Immature natural killer cell (primary cell): Measurements from ENCODE around the gene MRAP2. TPM values are rescaled to one million over a fixed set of nuclear protein-coding genes. Genes with fewer than 3 reads are reported as not detected.
A peak's percentile ranks its signal among the peaks of the same experiment; 100 is the strongest.
"Not testable (repeated sequence)": the region's sequence is repeated elsewhere in the genome, so short reads cannot be mapped to it uniquely, and the experiment has no call there.

Experiments
- DNase-seq, 3 donors: peaks; one replicate each; pipeline ENCODE4 v3.0.0; 2022; ENCODE audit warnings: mixed read lengths in 1 of 3
- H3K27ac Mint-ChIP-seq, 6 donors: one replicate each; pipeline ENCODE4 v1.8.0; 2020; ENCODE audit warnings: mixed read lengths in 6 of 6, mild to moderate bottlenecking in 5 of 6, inconsistent platforms in 4 of 6, moderate library complexity in 3 of 6
- H3K27me3 Mint-ChIP-seq, 3 donors: one replicate each; pipeline ENCODE4 v1.8.0; 2020 to 2021; ENCODE audit warnings: low read depth in 3 of 3, mild to moderate bottlenecking in 3 of 3, mixed read lengths in 3 of 3, moderate library complexity in 3 of 3, inconsistent platforms in 1 of 3
- H3K36me3 Mint-ChIP-seq, 3 donors: one replicate each; pipeline ENCODE4 v1.8.0; 2020; ENCODE audit warnings: mixed read lengths in 3 of 3, inconsistent platforms in 2 of 3, mild to moderate bottlenecking in 2 of 3
- H3K4me1 Mint-ChIP-seq, 2 donors: one replicate each; pipeline ENCODE4 v1.8.0; 2020; ENCODE audit warnings: inconsistent platforms in 2 of 2, mild to moderate bottlenecking in 2 of 2, mixed read lengths in 2 of 2, moderate library complexity in 1 of 2
- H3K4me3 Mint-ChIP-seq, 5 donors: one replicate each; pipeline ENCODE4 v1.8.0; 2020; ENCODE audit warnings: mild to moderate bottlenecking in 5 of 5, mixed read lengths in 5 of 5, inconsistent platforms in 3 of 5, moderate library complexity in 3 of 5
- H3K9me3 Mint-ChIP-seq, 6 donors: one replicate each; pipeline ENCODE4 v1.8.0; 2020; ENCODE audit warnings: mild to moderate bottlenecking in 6 of 6, mixed read lengths in 6 of 6, inconsistent platforms in 4 of 6, moderate library complexity in 3 of 6
- polyA plus RNA-seq, 3 donors: library from polyadenylated mRNA; unstranded; fragments of 300-500 nt; fragmentation: Illumina TruSeq; gene quantifications; one replicate each; pipeline ENCODE4 v1.2.3, GENCODE V29; 2021

The MRAP2 gene
- polyA plus RNA-seq, 3 donors from 2014 or later: not detected

GRCh38 chr6:84103029-84103428 is 69.5 kb downstream of the MRAP2 start:
- Mint-ChIP-seq H3K9me3 (peaks cover 0 to 7% (median under 1%) of the 10 kb centered on the region in 6 donors), H3K27me3 (peaks cover 0 to 6% (median 5%) of the 10 kb centered on the region in 3 donors), H3K4me1 (no peaks in the 10 kb centered on the region), H3K27ac (no peak overlapping the region), H3K36me3 (no peaks in the 10 kb centered on the region), H3K4me3 (no peak overlapping the region)
- DNase-seq: no peak

GRCh38 chr6:84105215-84105924 is 71.8 kb downstream of the MRAP2 start:
- H3K4me1 Mint-ChIP-seq, H3K4me3 Mint-ChIP-seq, H3K36me3 Mint-ChIP-seq, H3K9me3 Mint-ChIP-seq, H3K27ac Mint-ChIP-seq, H3K27me3 Mint-ChIP-seq, DNase-seq: not testable (repeated sequence)

- no peaks in the 10 kb centered on the region for H3K4me1 Mint-ChIP-seq
Observed at GRCh38 chr6:84107495-84107894, 73.9 kb downstream of the MRAP2 start.

GRCh38 chr6:84111351-84111750 is 77.8 kb downstream of the MRAP2 start:
- not testable (repeated sequence) for H3K27me3 Mint-ChIP-seq, H3K4me1 Mint-ChIP-seq, H3K4me3 Mint-ChIP-seq, DNase-seq, H3K27ac Mint-ChIP-seq, H3K36me3 Mint-ChIP-seq
- peaks cover 0 to 13% (median 5%) of the 10 kb centered on the region in 6 donors for H3K9me3 Mint-ChIP-seq

More at GRCh38 chr6:84107495-84107894, 73.9 kb downstream of the MRAP2 start:
- Mint-ChIP-seq H3K9me3 (peaks cover 0 to 6% (median 0%) of the 10 kb centered on the region in 6 donors), H3K27me3 (peaks cover 1 to 2% (median 2%) of the 10 kb centered on the region in 3 donors), H3K36me3 (no peaks in the 10 kb centered on the region), H3K4me3 (no peak overlapping the region), H3K27ac (no peak overlapping the region)
- no peak for DNase-seq

GRCh38 chr6:84114933-84115594 is 81.5 kb downstream of the MRAP2 start:
- not testable (repeated sequence) for H3K27me3 Mint-ChIP-seq, H3K36me3 Mint-ChIP-seq, H3K4me1 Mint-ChIP-seq, H3K27ac Mint-ChIP-seq, DNase-seq, H3K4me3 Mint-ChIP-seq
- H3K9me3 Mint-ChIP-seq: peaks cover 2 to 12% (median 10%) of the 10 kb centered on the region in 6 donors

- no peak for DNase-seq
- Mint-ChIP-seq H3K36me3 (peaks cover 12 to 32% (median 23%) of the 10 kb centered on the region in 3 donors), H3K27ac (no peak overlapping the region), H3K4me3 (no peak overlapping the region), H3K27me3 (peaks cover 0 to 1% (median 0%) of the 10 kb centered on the region in 3 donors), H3K9me3 (peaks cover 0 to 12% (median 9%) of the 10 kb centered on the region in 6 donors), H3K4me1 (no peaks in the 10 kb centered on the region)
Observed at GRCh38 chr6:84118191-84118590, 84.6 kb downstream of the MRAP2 start.

GRCh38 chr6:84119277-84119676 is 85.7 kb downstream of the MRAP2 start:
- peaks cover 20 to 43% (median 34%) of the 10 kb centered on the region in 3 donors for H3K36me3 Mint-ChIP-seq
- no peak overlapping the region for H3K4me3 Mint-ChIP-seq
- peaks cover 0 to 12% (median 7%) of the 10 kb centered on the region in 6 donors for H3K9me3 Mint-ChIP-seq
- no peak overlapping the region for H3K27ac Mint-ChIP-seq
- H3K4me1 Mint-ChIP-seq: no peaks in the 10 kb centered on the region
- no peaks in the 10 kb centered on the region for H3K27me3 Mint-ChIP-seq
- DNase-seq: no peak

GRCh38 chr6:84123186-84123585 is 89.6 kb downstream of the MRAP2 start:
- peak overlapping the region in 1 of 6 donors; percentile 1 for H3K27ac Mint-ChIP-seq
- no peak for DNase-seq
- H3K9me3 Mint-ChIP-seq: no peaks in the 10 kb centered on the region
- H3K4me3 Mint-ChIP-seq: no peak overlapping the region
- peaks cover 30 to 52% (median 48%) of the 10 kb centered on the region in 3 donors for H3K36me3 Mint-ChIP-seq
- H3K27me3 Mint-ChIP-seq: no peaks in the 10 kb centered on the region
- no peaks in the 10 kb centered on the region for H3K4me1 Mint-ChIP-seq

- not testable (repeated sequence) for H3K4me3 Mint-ChIP-seq, DNase-seq, H3K27ac Mint-ChIP-seq, H3K4me1 Mint-ChIP-seq, H3K27me3 Mint-ChIP-seq, H3K9me3 Mint-ChIP-seq
- peaks cover 22 to 41% (median 31%) of the 10 kb centered on the region in 3 donors for H3K36me3 Mint-ChIP-seq
Observed at GRCh38 chr6:84129588-84129987, 96.0 kb downstream of the MRAP2 start.

GRCh38 chr6:84133385-84133784 is 99.8 kb downstream of the MRAP2 start:
- not testable (repeated sequence) for H3K27me3 Mint-ChIP-seq, H3K4me1 Mint-ChIP-seq, H3K4me3 Mint-ChIP-seq, H3K27ac Mint-ChIP-seq, H3K9me3 Mint-ChIP-seq, DNase-seq
- peaks cover 16 to 37% (median 34%) of the 10 kb centered on the region in 3 donors for H3K36me3 Mint-ChIP-seq

GRCh38 chr6:84135291-84135690 is 101.7 kb downstream of the MRAP2 start:
- H3K4me3 Mint-ChIP-seq: no peak overlapping the region
- H3K9me3 Mint-ChIP-seq: peaks cover 0 to 7% (median 3%) of the 10 kb centered on the region in 6 donors
- no peaks in the 10 kb centered on the region for H3K27me3 Mint-ChIP-seq
- no peak for DNase-seq
- peaks cover 21 to 42% (median 37%) of the 10 kb centered on the region in 3 donors for H3K36me3 Mint-ChIP-seq
- H3K27ac Mint-ChIP-seq: no peak overlapping the region
- H3K4me1 Mint-ChIP-seq: no peaks in the 10 kb centered on the region

GRCh38 chr6:84136364-84137050 is 102.9 kb downstream of the MRAP2 start:
- Mint-ChIP-seq H3K27me3 (peaks cover 0 to 2% (median 0%) of the 10 kb centered on the region in 3 donors), H3K4me3 (no peak overlapping the region), H3K36me3 (peaks cover 26 to 47% (median 44%) of the 10 kb centered on the region in 3 donors), H3K4me1 (no peaks in the 10 kb centered on the region), H3K9me3 (peaks cover 0 to 7% (median 2%) of the 10 kb centered on the region in 6 donors), H3K27ac (no peak overlapping the region)
- DNase-seq: no peak

GRCh38 chr6:84137051-84137375 is 103.4 kb downstream of the MRAP2 start:
- H3K36me3 Mint-ChIP-seq: peaks cover 31 to 51% (median 49%) of the 10 kb centered on the region in 3 donors
- peaks cover 0 to 7% (median 1%) of the 10 kb centered on the region in 6 donors for H3K9me3 Mint-ChIP-seq
- H3K27me3 Mint-ChIP-seq: peaks cover 0 to 2% (median 0%) of the 10 kb centered on the region in 3 donors
- no peak overlapping the region for H3K4me3 Mint-ChIP-seq
- H3K27ac Mint-ChIP-seq: no peak overlapping the region
- no peak for DNase-seq
- H3K4me1 Mint-ChIP-seq: no peaks in the 10 kb centered on the region

- H3K4me3 Mint-ChIP-seq: no peak overlapping the region
- H3K36me3 Mint-ChIP-seq: peaks cover 26 to 46% (median 44%) of the 10 kb centered on the region in 3 donors
- H3K27ac Mint-ChIP-seq: no peak overlapping the region
- H3K4me1 Mint-ChIP-seq: no peaks in the 10 kb centered on the region
- H3K9me3 Mint-ChIP-seq: no peaks in the 10 kb centered on the region
- peaks cover 0 to 2% (median 0%) of the 10 kb centered on the region in 3 donors for H3K27me3 Mint-ChIP-seq
- no peak for DNase-seq
Observed at GRCh38 chr6:84137989-84138575, 104.5 kb downstream of the MRAP2 start.
